NCI-H2107 (cell line): Measurements from ENCODE around the gene GID4.
"Not testable (repeated sequence)": the region's sequence is repeated elsewhere in the genome, so short reads cannot be mapped to it uniquely, and the experiment has no call there.

ENCODE experiments used
- DNase-seq: peaks from one replicate; lab custom pipeline; 2025; lab: John Stamatoyannopoulos, UW

The GID4 gene

GRCh38 chr17:18038861-18039534, at the start of gene GID4, which contains the start of gene ATPAF2:
Gene GID4, plus strand, starts transcription at chr17:18039408. Its CDS starts 57 bp downstream, at chr17:18039465.
Gene ATPAF2, minus strand, starts transcription at chr17:18039168. Its CDS starts 155 bp downstream, at chr17:18039013.
- peak; percentile 82 for DNase-seq

- no peak for DNase-seq
These were observed 49.6 kb upstream of the GID4 start for GRCh38 chr17:17989618-17990017.

- DNase-seq, result no peak
These were observed 48.9 kb upstream of the GID4 start for GRCh38 chr17:17990282-17990681.

- DNase-seq, result no peak
These were observed 45.8 kb upstream of the GID4 start for GRCh38 chr17:17993366-17993765.

- DNase-seq, result no peak
These were observed 45.4 kb upstream of the GID4 start for GRCh38 chr17:17993852-17994251.

GRCh38 chr17:17994271-17995069, 44.7 kb upstream of the GID4 start:
- no peak for DNase-seq

- not testable (repeated sequence) for DNase-seq
These were observed 43.3 kb upstream of the GID4 start for GRCh38 chr17:17995887-17996286.

- DNase-seq, result no peak
These were observed 40.3 kb upstream of the GID4 start for GRCh38 chr17:17998934-17999333.

GRCh38 chr17:17999364-18000029, 39.7 kb upstream of the GID4 start:
- no peak for DNase-seq

GRCh38 chr17:18000030-18000408, 39.2 kb upstream of the GID4 start:
- no peak for DNase-seq

- DNase-seq, result no peak
These were observed 37.0 kb upstream of the GID4 start for GRCh38 chr17:18002171-18002570.

- no peak for DNase-seq
These were observed 34.9 kb upstream of the GID4 start for GRCh38 chr17:18004345-18004744.

- no peak for DNase-seq
These were observed 34.3 kb upstream of the GID4 start for GRCh38 chr17:18004884-18005305.

- DNase-seq, result no peak
These were observed 33.7 kb upstream of the GID4 start for GRCh38 chr17:18005496-18005895.

GRCh38 chr17:18006495-18007239, 32.5 kb upstream of the GID4 start:
- no peak for DNase-seq

GRCh38 chr17:18008496-18009268, 30.5 kb upstream of the GID4 start:
- no peak for DNase-seq

- no peak for DNase-seq
These were observed 29.4 kb upstream of the GID4 start for GRCh38 chr17:18009609-18010420.

GRCh38 chr17:18011286-18011685, 27.9 kb upstream of the GID4 start:
- DNase-seq, result no peak

- no peak for DNase-seq
These were observed 25.2 kb upstream of the GID4 start for GRCh38 chr17:18014006-18014405.

- DNase-seq, result no peak
These were observed 23.6 kb upstream of the GID4 start for GRCh38 chr17:18015593-18015992.
